ENCODE measurements around the gene CRLF2.
"Not testable (repeated sequence)": the region's sequence is repeated elsewhere in the genome, so short reads cannot be mapped to it uniquely, and the experiment has no call there.

Gene CRLF2

DNA sequence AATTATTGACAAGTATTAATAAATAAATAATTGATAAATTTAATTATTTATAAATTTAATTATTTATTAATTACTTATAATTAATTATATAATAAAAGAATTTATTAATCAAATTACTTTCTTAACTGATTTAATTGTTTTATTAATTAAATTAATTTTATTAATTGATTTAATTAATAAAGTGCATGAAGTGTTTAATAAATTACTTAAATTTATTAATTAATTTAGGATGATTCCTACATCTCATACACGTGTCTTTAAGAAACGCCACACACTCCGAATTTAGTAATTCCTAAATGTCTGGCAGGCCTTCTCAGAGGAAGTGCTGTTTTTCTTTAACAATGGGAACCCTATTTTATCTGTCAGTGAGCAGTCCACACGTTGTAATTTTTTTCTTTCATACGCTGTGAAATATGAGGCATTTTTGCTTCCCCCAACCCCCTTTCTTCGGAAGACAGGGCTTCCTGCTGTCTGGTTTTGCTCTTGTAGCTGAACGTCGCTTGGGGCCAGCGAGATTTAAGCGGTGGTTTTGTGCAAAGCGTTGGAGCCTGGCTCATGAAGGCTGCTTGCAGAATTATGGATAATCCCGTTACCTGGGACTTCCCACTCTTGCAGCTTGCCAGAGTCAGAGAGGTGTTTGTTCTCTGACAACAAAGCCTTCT lies 46.8 kb downstream of the CRLF2 start:
- DNase-seq: peak; percentile 89 to 94 (median 93)

DNA sequence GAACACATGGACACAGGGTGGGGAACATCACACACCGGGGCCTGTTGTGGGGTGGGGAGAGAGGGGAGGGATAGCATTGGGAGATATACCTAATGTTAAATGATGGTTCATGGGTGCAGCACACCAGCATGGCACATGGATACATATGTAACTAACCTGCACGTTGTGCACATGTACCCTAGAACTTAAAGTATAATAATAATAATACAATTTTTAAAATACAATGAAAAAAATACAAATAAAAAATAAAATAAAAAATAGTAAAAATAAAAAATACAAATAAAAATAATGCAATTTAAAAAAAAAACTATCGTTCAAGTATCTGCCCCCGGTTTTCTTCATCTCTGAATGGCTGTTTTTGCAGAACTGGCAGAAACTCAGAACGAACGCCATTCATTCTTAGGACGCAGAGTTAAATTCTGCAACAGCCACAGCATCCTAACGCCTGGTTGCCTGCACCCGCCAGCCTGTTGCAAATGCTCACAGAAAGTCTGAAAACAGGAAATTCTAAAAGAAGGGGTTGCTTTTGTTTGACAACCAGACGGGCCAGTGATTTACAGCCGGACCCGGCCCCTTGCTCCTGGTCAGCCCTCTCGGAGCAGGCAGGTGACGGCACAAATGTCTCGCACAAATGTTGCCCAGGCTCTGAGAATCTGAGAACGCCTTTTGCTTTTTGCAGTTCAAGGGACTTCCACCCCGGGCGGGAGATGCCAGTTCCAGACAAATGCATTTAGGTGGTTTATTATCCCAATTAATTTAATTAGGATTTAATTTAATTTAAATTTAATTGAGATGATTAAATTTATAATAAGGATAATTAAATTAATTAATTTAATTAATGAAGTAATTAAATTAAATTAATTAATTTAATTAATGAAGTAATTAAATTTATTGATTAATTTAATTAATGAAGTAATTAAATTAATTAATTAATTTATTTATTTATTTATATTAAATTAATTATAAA lies 47.8 kb downstream of the CRLF2 start:
- DNase-seq: peak; percentile 32 to 59 (median 38)

DNA sequence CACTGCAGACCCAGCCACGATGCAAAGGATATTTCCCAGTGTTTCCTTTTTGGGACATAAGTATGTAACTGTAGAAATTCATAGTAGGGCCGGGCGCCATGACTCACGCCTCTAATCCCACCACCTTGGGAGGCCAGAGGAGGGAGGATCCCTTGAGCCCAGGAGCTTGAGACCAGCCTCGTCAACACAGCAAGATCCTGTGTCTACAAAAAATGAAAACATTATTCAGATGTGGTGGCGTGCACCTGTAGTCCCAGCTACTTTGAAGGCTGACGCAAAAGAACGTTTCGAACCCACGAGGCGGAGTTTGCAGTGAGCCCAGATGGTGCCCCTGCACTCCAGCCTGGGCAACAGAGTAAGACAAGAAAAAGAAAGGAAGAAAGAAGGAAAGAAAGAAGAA lies 49.2 kb downstream of the CRLF2 start:
- no peak for DNase-seq

DNA sequence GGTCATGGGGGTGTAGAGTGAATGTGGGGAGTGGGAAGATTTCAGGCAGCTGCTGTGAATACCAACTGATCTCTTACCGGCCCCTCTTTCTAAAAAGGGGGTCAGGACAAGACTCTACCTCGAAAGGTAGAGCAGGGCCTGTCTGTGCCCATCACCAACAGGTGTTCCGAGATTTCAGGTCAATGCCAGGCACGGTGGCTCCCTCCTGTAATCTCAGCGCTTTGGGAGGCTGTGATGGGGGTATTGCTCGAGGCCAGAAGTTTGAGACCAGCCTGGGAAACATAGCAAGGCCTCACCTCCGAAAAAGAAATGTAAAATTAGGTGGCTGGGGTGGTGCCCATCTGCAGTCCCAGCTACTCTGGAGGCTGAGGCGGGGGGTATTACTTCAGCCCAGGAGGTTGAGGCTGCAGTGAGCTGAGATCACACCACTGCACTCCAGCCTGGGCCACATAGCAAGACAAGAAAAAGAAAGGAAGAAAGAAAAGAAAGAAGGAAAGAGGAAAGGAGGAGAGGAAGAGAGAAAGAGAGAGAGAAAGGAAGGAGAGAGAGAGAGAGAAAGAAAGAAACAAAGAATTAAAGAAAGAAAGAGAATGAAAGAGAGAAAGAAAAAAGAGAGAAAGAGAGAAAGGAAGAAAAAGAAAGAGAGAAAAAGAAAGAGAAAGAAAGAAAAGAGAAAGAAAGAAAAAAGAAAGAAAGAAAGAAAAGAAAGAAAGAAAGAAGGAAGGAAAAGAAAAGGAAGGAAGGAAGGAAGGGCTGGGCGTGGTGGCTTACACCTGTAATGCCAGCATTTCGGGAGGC lies 50.1 kb downstream of the CRLF2 start:
- DNase-seq: no peak

DNA sequence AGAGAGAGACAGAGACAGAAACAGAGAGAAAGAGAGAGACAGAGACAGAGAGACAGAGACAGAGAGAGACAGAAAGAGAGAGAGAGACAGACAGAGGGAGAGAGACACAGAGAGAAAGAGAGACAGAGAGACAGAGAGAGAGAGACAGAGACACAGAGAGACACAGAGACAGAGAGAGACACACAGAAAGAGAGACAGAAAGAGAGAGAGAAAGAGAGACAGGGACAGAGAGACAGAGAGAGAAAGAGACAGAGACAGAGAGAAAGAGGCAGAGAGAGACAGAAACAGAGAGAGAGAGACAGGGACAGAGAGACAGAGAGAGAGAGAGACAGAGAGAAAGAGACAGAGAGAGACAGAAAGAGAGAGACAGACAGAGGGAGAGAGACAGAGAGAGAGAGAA lies 52.9 kb downstream of the CRLF2 start:
- DNase-seq: no peak

DNA sequence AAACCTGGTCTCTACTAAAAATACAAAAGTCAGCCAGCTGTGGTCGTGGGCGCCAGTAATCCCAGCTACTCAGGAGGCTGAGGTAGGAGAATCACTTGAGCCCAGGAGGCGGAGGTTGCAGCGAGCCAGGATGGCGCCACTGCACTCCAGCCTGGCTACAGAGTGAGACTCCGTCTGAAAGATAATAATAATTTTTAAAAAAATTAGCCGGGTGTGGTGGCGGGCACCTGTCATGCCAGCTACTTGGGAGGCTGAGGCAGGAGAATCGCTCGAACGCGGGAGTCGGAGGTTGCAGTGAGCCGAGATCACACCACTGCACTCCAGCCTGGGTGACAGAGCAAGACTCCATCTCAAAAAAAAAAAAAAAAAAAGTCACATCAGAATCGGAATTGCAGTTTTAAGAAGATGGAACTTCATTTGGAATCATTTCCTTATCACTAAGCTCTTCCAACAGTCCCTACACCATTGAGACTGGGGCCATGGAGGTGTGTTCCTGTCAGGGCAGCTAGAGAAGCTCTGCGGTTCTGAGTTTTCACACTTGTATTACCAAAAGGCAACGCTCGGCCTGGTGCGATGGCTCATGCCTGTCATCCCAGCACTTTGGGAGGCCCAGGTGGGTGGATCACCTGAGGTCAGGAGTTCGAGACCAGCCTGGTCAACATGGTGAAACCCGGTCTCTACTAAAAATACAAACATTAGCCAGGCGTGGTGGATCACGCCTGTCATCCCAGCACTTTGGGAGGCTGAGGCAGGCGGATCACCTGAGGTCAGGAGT lies 55.6 kb downstream of the CRLF2 start:
- not testable (repeated sequence) for DNase-seq

DNA sequence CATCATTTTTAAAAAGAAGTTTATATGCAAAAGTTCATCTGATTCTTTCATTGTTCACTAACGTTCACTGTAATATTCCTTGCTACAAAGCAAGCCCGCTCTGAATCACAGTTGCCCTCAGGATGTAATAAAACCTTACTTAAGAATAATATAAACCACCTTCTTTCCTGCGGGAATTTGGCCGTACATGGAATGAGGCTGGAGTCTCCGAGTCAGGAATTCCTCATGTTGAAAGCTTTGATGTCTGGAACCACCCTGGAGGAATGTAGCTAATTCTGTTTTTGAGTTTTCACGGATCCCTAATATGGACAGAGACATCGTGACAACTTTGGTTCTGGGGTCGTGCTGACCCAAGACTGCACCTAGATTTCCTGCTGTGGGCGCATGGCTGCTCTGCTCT lies 58.5 kb downstream of the CRLF2 start:
- DNase-seq: no peak

DNA sequence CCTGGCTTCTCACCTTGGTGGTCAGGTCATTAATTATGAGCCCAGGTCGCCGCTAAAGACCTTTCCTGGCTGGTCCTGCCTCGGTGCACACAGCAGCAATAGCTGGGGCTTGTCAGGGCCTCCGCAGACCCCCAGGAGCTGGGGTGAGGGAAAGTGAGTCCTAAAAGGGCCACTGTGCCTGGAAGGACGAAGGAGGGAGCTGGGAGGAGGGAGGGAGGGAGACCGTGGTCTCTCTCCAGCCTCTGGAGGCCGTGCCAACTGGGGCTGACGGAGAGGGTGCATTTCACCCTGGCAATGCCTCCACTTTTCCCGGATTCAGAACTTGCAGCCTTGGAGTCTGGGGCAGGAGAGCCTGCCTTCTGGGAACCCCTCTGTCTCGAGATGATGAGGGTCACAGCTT lies 60.4 kb downstream of the CRLF2 start:
- no peak for DNase-seq

DNA sequence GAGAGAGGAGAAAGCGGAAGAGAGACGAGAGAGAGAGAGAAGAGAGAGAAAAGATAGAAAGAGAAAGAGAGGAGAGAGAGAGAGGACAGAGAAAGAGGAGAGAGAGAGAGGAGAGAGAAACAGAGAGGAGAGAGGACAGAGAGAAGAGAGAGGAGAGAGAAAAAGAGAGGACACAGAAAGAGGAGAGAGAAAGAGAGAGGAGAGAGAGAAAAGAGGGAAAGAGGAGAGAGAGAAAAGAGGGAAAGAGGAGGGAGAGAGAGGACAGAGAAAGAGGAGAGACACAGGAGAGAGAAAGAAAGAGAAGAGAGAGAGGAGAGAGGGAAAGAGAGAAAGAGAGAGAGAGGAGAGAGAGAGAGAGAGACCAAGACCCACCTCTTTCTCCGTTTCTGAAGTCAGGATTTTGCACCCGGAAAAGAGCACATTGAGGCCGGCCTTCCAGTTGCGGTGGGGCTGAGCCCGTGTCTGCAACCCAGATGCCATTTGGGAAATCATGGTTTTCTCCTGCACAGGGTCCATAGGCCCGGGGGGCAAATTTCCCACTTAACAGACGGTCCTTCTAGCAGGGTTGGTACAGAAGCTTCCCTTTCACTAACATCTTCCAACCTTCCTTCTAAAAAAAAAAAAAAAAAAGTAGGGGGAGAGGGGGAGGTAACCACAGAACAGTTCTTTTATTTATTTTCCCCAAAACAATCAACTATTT lies 60.9 kb downstream of the CRLF2 start:
- no peak for DNase-seq

DNA sequence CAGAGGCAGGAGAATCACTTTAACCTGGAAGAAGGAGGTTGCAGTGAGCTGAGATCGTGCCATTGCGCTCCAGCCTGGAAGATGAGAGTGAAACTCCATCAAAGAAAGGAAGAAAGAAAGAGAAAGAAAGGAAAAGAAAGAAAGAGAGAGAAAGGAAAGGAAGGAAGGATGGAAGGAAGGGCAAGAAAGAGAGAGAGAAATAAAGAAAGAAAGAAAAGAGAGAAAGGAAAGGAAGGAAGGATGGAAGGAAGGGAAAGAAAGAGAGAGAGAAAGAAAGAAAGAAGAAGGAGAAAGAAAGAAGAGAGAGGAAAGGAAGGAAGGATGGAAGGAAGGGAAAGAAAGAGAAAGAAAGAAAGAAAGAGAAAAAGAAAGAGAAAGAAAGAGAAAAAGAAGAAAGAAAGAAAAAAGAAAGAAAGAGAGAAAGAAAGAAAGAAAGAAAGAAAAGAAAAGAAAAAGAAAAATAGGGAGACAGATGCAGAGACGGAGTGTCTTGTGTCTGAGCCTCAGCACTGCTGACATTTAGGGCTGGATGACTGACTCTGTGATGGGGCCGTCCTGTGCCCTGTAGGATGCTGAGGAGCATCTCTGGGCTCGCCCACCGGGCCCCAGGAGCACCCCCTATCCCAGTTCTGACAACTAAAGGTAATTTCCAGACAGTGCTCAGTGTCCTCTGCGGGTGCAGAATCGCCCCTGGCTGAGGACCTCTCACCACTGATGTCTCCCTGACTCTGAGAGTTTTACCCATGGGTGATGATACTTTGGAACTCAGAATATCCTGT lies 61.7 kb downstream of the CRLF2 start:
- no peak for DNase-seq

DNA sequence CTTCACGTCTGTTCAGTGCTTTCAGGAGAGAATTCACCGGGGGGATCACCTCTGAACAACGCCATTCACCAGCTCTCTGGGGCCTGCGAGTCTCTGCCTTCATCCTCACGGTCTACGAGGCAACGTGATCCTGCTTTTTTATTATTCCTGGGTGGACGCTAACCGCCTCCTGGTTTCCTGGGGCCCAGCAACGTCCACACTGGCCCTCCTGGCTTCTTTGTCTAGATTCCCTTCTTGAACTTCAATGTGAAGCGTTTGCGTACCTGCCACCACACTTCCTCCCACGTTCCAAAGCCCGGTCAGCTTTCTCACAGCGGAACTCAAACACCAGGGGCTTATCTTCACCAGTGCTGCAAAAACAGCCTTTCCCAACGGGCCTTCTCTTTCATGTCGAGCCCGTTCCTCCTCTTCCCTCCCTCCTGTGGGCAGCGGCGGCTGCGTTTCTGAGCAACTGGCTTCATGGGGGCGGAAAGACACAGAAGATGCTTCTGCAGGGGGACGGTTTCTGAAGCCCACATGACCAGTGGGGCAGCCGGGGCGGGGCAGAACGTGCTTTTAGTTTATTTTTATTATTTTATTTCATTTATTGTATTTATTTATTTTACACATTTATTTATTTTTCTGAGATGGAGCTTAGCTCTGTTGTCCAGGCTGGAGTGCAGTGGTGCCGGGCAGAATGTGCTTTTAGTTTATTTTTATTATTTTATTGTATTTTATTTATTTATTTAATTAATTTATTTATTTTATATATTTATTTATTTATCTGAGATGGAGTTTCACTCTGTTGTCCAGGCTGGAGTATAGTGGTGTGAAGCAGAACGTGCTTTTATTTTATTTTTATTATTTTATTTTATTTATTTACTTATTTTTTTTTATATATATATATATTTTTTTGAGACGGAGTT lies 64.6 kb downstream of the CRLF2 start:
- no peak for DNase-seq

DNA sequence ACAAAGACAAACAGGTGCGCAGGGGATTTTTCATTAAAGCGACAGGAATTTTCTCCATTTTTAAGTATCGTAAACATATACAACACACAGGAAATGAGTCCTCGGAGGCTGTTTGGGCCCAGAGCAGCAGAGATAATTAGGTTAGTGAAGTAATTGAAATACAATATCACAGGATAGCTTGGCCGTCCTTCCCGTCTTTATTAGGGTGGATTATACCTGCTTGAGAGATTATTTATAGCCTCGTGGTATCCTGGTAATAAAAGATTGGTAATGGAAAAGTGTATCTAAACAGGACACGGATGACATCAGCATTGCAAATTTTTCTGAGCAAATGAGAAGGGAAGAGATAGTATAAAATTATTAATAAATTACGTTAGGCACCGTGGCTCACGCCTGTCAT lies 68.2 kb downstream of the CRLF2 start:
- no peak for DNase-seq
